NCI-H748 treated with DMSO at 0.1 percent for 48 hours (cell line): ENCODE data around the gene FOXO6.

ENCODE experiments used
- DNase-seq: peaks from one replicate; lab custom pipeline; 2025; lab: John Stamatoyannopoulos, UW

FOXO6 gene

DNA sequence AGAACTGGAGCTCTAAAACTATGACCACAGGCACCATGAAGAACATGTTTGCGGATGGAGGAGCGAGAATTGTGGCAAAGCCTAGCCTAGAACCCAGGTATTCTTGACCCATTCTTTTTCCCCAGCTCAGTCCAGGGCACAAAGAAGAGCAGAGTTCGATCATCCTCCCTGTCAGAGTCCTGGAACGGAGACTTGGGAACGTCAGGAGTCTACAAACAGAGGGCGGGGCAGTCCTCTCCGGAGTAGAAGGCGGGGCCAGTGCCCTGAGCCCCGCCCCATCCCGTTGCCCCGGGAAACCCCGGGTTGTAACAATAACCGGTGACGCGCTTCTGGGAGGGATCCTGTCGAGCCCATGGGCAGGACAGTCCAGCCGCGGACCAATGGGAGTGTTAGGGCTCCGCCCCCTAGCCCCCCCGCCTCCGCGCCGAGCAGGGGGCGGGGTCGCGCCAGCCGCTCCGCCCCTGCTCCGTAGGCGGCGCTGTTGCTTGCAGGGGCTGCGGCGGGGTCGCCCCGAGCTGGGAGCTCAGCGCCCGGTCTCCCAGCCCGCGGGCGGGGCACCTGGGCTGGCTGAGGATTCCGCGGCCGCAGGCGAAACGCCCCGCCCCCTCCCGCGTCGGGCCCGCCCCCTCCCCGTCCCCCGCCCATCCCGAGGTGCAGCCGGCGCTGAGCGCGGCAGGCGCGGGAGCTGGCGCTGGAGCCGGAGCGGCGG is at the start of gene FOXO6:
Gene FOXO6 (plus strand): TSS at position 649 of the 709 bp plus-strand sequence.
- peak; percentile 100 for DNase-seq

DNA sequence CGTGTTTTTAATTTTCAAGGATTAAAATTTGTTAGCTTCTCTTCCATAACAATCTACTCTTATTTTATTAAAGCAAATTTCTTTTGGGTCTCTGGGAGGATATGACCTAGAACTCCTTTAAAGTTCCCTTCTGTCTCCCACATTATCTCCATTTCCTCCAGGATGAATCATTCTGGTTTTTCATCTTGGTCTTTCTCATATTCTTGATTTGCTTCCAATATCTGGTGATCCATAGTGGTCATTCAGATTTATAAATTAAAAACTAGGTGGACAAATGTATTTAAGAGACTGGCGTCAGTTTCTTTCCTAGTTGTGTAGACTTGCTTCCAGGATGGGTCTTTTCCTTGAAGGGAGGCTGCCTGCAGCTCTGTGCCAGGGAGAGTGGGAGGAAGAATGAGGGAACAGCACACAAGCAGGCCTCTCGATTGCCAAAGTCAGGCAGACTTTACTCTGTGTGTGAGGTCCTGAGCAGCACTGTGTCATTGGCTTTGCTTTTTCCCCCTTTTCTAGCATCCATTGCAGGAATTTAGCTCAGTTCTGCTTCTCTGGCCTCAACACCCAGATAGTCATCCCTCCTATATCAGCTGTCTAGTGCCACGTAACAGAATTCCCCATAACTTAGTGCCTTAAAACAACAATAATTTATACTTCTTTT is 48.1 kb upstream of the FOXO6 start:
- no peak for DNase-seq

DNA sequence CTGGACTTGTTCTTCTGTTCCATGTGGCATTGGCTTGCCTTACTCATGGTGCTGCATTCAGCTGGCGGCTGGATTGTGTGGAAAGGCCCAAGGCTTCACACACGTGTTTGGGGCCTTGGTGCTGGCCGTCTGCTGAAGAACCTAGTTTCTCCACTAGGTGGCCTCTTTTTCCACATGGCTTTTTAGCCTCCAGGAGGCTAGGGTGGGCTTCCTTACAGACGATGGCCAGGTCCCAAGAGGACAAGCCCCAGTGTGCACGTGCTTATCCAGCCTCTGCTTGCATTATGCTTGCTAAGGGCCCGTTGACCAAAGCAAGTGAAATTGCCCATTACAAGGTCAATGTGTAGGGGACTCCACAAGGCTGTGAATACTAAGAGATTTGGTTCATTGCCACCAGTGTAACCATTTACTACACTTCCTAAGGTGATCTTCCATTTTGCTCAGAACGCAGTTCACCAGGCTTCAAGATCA is 47.5 kb upstream of the FOXO6 start:
- DNase-seq, result peak; percentile 89

DNA sequence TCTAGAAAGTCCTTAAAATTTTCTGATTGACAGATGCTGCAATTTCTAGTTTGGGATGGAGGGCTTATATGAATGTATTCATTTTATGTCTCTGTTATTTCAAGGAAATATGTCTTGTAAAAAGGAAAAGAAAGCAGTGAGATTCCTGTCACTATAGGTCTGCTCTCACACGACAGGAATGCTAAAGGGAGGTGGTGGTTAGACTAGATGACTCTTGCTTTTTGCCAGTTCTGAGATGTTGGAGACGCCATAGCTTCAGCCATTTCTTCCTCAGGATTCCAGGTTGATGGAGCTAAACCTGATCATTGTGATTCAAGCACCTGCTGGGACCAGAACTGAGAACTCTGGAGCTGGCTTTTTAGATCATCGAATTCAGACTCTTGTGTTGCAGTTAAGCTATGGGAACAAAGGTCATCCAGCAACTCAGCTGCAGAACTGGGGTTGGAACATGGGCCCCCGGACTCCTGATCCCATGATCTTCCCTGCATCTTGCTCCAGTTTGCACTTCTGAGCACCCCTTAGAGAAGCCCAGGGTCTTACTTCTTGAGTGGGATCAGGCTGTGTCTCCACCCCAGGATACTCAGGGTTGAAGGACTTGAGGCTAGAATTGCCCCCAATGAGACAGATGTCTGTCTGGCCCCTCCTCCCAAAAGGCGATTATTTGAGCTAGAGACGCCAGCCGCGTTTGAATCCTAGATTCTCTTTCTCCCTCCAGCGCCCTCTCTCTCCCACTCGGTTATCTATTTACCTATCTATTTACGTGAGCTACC is 46.7 kb upstream of the FOXO6 start:
- no peak for DNase-seq

- peak; percentile 87 for DNase-seq
These were observed 46.0 kb upstream of the FOXO6 start for GRCh38 chr1:41315146-41315822.

DNA sequence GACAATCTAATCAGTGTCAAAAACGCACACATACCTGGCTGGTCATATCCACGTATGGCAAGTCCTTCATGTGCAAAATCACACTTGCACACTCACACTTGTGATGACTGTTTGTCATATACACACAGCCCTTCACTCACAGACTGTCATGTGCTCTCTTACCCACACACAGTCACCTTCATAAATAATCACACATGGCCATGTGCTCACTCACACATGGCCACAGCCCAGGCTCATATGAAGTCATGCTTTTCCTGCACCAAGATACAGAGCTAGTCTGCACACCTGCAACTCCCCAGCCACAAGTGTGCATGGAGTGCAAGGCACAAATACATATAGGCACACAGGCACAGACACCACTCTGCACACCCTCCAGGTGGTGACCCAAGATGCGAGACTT is 45.4 kb upstream of the FOXO6 start:
- DNase-seq, result no peak

DNA sequence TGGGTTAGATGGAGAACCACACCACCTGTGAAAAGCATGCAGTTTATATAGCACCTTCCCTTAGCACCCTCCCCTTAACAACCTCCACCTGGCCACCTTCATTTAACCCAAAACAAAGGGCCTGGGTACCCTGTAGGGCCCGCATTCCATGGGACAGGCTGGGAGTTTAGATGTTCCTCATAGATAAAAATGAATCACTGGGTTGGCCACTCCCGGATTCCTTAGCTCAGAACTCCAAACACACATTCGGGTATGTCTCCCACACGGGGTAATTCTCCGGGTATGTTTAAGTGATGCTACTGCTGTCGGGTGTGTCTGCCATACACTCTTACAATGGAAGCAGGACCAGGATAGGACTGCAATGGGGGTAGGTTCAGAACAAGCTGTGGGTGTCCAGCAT is 43.9 kb upstream of the FOXO6 start:
- DNase-seq, result no peak

DNA sequence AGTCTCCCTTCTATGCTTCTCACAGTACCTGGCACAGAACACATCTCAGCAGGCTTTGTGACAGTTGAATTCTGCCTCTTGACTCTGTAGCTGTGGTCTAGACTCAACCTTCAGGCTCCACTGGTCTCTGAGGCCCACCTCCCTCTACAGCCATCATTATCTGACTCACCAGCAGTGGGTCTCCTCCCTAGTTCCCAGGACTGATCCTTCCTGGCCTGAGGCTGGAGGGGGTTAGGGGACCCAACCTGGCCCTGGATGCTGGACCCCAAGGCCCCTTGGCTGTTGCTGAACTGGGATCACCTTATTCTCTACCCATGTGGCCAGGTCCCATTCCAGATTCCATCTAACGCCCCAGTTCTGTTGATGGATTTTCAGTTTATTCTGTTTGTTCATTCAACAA is 43.1 kb upstream of the FOXO6 start:
- no peak for DNase-seq

DNA sequence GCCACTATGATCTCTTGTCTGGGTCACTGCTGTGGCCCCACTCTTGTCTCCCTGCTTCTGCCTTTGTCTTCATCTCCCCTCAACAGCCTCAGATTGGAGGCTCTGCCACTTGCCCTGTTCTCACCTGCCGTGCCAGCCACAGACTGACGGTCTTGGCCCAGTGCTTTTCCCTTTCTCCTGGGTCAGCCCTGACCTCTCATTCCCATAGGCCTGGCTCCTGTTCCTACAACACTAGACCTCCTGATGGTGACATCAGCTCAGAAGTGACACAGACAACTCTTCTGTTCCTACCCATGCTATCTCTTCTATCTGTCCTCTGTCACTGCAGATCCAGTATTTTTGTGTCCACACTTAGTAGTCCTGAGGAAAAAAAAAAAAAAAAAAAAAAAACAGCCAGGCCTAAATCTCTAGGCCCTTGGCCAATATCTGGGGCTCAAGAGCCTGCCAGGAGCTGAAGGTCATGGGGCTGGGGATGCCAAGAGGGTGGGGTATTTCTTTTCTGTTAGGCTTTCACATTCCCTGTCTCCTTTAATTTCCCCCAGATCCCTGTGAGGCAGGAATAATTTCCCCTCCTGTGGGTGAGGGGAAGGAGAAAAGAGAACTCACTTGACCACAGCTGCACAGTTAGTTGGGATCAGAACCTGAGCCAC is 42.0 kb upstream of the FOXO6 start:
- no peak for DNase-seq

- no peak for DNase-seq
These were observed 41.2 kb upstream of the FOXO6 start for GRCh38 chr1:41319807-41320711.

DNA sequence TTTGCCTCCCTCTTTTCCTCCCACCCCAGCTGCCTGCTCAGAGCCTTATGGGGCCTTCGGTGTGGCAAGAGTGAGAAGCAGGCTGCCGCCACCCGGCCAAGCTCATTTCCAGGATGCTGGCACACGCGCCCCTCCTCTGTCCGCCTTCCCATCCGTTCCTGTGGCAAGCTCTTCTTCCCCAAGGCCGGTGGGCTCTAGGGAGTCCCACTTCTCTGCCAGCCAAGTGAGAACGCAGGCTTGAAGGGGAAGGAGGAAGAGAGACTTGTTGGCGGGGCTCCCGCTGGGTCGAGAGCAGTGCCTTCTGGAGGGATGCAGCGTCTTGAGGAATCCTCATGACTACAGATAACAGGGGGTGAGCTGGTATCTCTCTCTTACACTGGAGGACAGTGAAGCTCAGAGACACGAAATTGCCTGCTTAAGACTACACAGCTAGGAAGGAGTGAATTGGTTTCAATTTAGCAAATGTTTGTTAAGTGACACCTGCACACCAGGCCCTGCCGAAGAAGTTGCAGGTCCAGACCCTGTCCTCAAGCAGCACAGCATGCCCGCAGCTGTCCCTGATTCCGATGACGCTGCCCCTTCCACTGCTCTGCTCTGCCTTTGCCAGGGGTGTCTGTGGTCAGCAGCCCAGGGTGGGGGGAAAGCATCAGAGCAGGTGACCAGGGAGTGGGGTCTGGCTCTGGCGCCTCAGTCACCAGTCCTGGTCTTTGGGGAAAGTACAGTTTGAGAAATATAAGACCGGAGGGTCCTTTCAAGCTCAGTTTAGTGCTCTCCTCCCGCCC is 40.1 kb upstream of the FOXO6 start:
- DNase-seq, result no peak

DNA sequence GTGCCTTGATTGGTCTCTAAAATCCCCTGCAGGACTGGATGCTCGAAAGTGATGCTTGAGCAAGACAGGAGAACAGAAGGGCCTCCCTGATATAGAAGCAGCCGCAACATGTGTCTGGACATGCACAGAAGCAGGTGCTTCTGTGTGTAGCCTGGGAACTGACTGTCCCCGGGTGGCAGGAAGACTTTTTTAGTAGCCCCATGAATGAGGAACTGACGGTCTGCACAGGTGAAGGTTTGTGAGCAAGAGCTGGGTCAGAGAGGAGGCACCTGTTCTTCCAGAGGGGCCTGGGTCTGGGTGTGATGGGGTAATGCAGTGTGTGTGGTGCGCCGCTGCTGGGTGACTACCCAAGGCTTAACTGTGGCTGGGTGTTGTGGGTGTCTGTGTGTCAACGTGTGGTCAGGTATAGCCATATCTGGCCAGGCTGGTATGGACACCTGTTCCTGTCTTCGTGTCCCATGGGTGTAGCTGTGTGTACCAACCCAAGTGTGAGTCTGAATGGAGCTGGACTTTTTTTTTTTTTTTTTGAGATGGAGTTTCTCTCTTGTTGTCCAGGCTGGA is 39.1 kb upstream of the FOXO6 start:
- no peak for DNase-seq

DNA sequence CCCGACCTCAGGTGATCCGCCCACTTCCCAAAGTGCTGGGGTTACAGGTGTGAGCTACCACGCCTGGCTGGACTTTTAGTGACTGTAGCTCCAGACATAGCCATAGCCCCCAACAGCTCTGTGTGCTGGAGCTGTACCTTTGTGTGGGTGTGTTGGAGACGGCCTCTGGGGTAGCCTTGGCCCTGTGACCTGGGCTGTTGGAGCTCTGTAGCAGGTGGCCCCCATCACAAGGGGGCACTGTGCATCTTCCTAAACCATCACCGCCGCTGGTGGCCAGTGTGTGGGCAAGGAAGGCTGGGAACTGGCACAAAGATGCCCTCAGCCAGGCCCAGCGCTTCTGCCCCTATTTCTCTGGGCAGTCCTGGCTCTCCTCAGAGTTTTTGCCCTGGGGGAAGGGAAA is 38.4 kb upstream of the FOXO6 start:
- peak; percentile 88 for DNase-seq

DNA sequence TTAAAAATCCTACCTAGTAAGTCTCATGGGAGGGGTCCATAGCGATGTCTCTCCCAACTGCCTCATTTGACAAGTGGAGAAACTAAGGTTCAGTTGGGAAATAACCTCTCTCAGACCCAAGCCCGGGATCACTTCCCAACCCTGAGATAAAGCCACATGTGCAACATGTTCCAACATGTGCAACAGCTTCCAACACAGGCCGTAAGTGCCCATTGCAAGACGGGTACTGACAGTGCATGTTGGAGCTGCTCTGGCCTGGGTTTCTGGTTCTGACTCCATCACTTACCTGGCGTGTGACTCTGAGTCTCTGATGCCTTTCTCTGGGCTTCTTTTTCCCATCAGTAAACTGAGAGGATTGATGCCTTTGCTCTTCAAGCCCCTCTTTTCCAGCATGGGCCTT is 38.0 kb upstream of the FOXO6 start:
- no peak for DNase-seq

DNA sequence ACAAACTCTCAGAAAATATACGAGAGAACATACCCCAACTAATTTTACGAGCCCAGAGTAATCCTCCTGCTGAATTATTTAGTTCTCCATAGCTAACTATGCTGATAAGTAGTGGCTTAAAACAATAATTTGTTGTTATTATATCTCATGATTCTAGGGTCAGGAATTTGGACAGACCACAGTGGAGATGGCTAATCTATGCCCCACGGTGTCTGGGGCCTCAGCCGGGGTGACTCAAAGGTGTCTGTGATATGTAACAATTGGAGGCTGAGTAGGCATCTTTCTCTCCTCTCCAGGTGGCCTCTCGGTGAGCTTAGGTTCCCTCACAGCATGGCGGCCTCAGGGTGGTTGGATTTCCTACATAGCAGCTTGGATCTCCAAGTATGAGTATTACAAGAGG is 35.4 kb upstream of the FOXO6 start:
- DNase-seq, result no peak

DNA sequence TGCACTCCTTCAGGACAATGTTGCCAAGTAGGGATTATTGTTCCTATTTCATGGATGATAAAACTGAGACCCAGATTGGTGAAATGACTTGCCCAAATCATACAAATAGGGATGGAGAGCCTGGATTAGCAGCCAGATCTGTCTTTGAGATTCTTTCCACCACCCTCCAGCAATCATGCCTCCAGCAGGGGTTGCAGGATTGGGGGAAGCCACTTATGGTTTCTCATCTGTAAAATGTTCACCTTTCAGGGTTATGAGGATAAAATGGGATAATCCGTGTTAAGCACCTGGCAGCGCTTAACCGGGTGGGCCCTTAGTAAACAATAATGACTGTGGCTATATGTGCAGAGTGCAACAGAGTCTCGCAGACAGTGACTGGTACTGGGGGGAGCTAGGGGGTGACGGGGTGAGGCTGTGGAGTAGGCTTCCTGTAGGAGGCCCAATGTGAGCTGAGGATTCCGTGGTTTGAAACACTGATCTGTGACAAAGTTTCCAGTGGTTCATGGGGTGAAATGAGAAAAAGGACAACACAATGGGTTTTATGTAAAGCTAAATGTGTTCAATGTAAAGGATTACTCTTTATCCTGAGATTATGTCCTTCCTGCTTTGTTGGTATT is 33.7 kb upstream of the FOXO6 start:
- no peak for DNase-seq

DNA sequence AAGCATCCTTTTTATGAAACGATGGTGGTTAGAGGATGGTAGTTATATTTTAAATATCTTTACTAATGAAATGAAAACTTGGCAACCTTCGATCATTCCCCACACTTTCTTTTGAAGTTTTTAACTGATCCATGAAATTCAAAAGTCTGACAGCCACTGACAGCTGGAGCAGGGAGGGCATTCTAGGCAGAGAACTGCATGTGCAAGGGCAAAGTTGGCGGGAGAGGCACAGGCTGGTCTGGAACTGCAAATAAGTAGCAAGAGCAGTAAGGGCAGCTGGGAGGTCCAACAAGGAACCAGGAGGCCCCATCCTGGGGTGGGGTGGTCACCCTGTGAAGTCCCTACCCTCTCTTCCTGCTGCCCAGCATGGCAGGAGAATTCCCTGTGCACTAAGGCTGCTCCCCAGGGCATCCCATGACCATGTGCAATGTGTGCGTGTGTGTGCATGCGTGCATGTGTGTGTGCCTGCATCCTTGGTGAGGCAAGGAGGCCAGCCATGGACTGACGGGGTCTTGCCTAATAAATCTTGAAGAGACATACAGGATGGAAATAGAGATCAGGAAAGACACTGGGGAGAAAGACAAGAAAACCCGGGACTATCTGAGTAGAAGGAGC is 33.1 kb upstream of the FOXO6 start:
- DNase-seq, result no peak

DNA sequence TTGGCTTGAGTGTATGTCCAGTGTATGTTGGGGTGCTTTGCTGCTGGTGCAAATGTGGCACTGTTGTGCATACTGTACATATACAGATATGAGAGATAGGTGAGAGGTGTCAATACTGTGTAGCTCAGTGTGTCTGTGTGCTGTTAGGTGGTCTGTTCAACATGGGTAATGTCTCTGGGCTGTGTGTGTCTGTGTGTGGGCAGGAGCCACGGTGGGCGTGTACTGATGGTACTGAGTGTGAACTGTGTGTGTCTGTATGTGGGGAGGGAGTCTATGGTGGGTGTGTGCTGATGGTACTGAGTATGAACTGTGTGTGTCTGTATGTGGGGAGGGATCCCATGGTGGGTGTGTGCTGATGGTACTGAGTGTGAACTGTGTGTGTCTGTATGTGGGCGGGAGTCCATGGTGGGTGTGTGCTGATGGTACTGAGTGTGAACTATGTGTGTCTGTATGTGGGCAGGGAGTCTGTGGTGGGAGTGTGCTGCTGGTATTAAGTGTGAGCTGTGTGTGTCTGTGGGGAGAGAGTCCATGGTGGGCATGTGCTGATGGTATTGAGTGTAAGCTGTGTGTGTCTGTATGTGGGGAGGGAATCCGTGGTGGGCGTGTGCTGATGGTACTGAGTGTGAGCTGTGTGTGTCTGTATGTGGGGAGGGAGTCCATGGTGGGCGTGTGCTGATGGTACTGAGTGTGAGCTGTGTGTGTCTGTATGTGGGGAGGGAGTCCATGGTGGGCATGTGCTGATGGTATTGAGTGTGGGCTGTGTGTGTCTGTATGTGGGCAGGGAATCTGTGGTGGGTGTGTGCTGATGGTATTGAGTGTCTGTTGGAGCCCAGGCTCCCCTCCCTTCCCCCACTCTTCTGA is 32.2 kb upstream of the FOXO6 start:
- no peak for DNase-seq
